ENCODE results near the gene NFIC.

DNA sequence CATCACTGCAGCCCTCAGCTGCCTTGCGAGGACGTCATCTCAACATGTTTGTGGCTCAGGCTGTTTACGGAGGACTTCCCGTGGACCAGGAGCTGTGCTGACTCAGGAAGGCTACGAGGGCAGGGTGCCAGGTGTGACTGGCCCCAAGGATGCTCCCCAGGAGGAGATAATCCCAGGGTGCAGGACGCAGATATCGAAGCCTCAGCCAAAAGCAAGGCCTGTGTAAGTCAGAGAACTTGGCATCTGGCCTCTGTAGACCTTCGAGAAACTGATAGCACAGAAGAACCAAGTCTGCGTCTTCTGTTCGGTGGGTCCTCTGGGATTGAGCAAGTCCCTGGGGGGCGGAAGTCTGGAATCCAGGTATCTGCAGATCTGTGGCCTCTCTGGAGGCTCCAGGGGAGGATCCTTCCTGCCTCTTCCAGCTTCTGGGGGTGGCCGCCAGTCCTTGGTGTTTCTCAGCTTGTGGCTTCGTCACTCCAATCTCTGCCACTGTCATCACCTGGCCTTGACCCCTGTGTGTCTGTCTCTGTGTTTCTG is 136.7 kb downstream of the NFIC start:
- TF ChIP-seq POLR2A (IDR thresholded peaks at IDR 0.05; ENCODE audit: extremely low read depth, insufficient read length) = no peak
- TF ChIP-seq, protein P1, sequence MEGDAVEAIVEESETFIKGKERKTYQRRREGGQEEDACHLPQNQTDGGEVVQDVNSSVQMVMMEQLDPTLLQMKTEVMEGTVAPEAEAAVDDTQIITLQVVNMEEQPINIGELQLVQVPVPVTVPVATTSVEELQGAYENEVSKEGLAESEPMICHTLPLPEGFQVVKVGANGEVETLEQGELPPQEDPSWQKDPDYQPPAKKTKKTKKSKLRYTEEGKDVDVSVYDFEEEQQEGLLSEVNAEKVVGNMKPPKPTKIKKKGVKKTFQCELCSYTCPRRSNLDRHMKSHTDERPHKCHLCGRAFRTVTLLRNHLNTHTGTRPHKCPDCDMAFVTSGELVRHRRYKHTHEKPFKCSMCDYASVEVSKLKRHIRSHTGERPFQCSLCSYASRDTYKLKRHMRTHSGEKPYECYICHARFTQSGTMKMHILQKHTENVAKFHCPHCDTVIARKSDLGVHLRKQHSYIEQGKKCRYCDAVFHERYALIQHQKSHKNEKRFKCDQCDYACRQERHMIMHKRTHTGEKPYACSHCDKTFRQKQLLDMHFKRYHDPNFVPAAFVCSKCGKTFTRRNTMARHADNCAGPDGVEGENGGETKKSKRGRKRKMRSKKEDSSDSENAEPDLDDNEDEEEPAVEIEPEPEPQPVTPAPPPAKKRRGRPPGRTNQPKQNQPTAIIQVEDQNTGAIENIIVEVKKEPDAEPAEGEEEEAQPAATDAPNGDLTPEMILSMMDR (IDR thresholded peaks at IDR 0.05; ENCODE audit: low read depth, low read length) = no peak
- no peak for TF ChIP-seq MAX (IDR thresholded peaks at IDR 0.05; ENCODE audit: low read depth, low read length)
- no peak for TF ChIP-seq MYC (IDR thresholded peaks at IDR 0.05; ENCODE audit: low read depth, low read length)
